Ectodermal cell (in vitro differentiated cells): Measurements from ENCODE around the gene KCND2.
"Not testable (repeated sequence)": the region's sequence is repeated elsewhere in the genome, so short reads cannot be mapped to it uniquely, and the experiment has no call there.

Experiments
- H3K27ac ChIP-seq: 2 replicates; pipeline ENCODE4 v1.7.0; 2013; ENCODE audit warnings: mild to moderate bottlenecking, low read depth, low read length; ENCODE audit not compliant: insufficient read depth, poor library complexity, severe bottlenecking
- H3K27me3 ChIP-seq: 2 replicates; pipeline ENCODE4 v1.7.0; 2013; ENCODE audit warnings: mild to moderate bottlenecking, low read length; ENCODE audit not compliant: insufficient read depth, control insufficient read depth, poor library complexity, severe bottlenecking
- H3K36me3 ChIP-seq: one replicate; pipeline ENCODE4 v1.7.0; 2013; ENCODE audit warnings: low read length; ENCODE audit not compliant: control insufficient read depth, insufficient read depth
- H3K4me1 ChIP-seq: one replicate; pipeline ENCODE4 v1.7.0; 2013; ENCODE audit warnings: low read length; ENCODE audit not compliant: control insufficient read depth, insufficient read depth
- H3K4me3 ChIP-seq: 2 replicates; pipeline ENCODE4 v1.7.0; 2013; ENCODE audit warnings: low read depth, low read length, control low read depth; ENCODE audit not compliant: insufficient read depth
- H3K9me3 ChIP-seq: 2 replicates; pipeline ENCODE4 v1.7.0; 2013; ENCODE audit warnings: mild to moderate bottlenecking, low read length, moderate library complexity; ENCODE audit not compliant: control insufficient read depth
- WGBS, 2 experiments: methylation state at CpG; one replicate each; pipeline ENCODE4 v1.1.7; 2013; ENCODE audit warnings: missing lambda C conversion rate in 2 of 2; 5-methylcytosine and 5-hydroxymethylcytosine counted together

Gene KCND2

DNA sequence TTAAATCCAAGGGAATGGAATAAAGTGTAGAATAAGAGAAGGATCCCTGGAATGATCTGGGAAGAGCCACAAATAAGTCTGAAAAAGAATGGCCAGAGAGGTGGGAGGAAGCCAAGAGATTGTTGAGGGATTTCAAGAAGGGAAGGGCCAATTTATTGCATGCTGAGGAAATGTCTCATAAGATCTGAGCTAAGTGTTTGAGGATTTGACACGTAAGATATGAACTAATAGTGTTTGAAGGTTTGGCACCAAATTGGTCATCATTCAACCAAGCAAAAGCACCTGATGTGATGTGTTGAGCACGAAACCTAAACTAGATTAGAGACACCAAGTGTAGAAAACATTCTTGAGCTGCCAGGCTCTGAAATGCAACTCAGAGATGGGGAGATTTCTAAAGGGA lies 487.1 kb downstream of the KCND2 start:
- Histone ChIP-seq H3K27me3 (no peaks in the 10 kb centered on the region), H3K27ac (no peak overlapping the region), H3K4me1 (no peaks in the 10 kb centered on the region), H3K4me3 (no peak overlapping the region), H3K9me3 (no peaks in the 10 kb centered on the region), H3K36me3 (no peaks in the 10 kb centered on the region)
- 95 to 100% methylated on average over 2 of the region's 2 CpGs for WGBS, 2 experiments

DNA sequence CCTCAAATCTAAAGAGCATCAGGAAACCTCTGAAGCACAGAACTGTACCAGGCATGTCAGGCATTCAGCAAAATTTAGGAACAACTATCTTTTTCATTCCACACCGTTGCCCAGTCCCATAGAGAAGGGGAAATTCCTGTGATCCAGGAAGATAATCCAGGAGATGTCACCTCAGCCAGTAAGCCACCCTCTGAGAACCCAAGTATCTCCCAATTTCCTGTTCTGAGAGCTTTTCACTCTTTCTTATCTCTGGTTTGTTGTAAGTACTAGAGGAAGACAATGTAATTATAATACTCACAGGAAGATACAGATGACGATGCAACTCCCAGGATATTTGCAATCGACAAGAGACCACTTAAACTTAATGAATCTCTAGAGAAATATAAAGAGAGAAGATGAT lies 487.9 kb downstream of the KCND2 start:
- no peaks in the 10 kb centered on the region for H3K36me3 ChIP-seq
- WGBS, 2 experiments: 87 to 89% methylated on average over 3 of the region's 3 CpGs
- H3K4me1 ChIP-seq: no peaks in the 10 kb centered on the region
- H3K27ac ChIP-seq: no peak overlapping the region
- H3K9me3 ChIP-seq: no peaks in the 10 kb centered on the region
- no peak overlapping the region for H3K4me3 ChIP-seq
- H3K27me3 ChIP-seq: no peaks in the 10 kb centered on the region

DNA sequence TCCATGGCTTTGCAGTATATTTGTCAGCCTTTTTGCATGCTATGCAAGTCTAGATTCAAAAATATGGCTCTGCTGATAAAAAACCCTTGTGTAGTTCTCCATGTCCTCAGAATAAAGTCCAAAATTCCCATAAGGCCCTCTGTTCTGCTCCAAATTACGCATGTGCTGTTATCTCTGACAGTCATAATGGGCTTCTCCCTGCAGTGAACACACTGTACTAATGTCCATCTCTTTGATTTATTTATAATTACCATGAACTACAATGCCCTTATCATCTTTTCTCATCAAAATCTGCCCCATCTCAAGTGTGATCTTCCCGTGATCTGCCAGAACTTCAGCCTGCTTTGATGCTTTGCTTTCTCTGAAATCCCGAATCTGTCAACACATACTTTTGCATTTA lies 497.2 kb downstream of the KCND2 start:
- Histone ChIP-seq H3K9me3 (no peaks in the 10 kb centered on the region), H3K4me1 (no peaks in the 10 kb centered on the region), H3K36me3 (no peaks in the 10 kb centered on the region), H3K27ac (no peak overlapping the region), H3K27me3 (no peaks in the 10 kb centered on the region), H3K4me3 (no peak overlapping the region)
- WGBS, 2 experiments: 93 to 96% methylated on average over 3 of the region's 3 CpGs

DNA sequence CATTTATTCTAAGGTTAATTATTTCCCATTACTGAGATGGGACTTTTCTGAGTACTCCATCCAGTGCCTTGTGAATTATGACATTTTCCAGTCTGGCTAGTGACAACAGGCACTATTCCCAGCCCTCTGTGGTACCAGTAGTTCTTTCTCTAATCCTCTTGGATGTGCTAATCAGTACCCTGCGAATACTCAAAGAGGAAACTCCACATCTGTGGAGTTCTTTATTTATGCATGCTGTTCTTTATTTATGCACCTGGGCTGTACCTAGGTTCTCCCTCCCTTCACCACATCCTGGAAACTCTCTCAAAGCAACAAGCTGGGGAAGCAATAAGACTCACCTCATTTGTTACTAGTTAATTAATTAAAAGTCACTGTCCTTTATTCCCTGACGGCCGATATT lies 501.5 kb downstream of the KCND2 start:
- H3K4me3 ChIP-seq: no peak overlapping the region
- no peaks in the 10 kb centered on the region for H3K27me3 ChIP-seq
- H3K27ac ChIP-seq: no peak overlapping the region
- no peaks in the 10 kb centered on the region for H3K36me3 ChIP-seq
- WGBS, 2 experiments: 42 to 46% methylated on average over 3 of the region's 3 CpGs
- H3K4me1 ChIP-seq: no peaks in the 10 kb centered on the region
- no peaks in the 10 kb centered on the region for H3K9me3 ChIP-seq

DNA sequence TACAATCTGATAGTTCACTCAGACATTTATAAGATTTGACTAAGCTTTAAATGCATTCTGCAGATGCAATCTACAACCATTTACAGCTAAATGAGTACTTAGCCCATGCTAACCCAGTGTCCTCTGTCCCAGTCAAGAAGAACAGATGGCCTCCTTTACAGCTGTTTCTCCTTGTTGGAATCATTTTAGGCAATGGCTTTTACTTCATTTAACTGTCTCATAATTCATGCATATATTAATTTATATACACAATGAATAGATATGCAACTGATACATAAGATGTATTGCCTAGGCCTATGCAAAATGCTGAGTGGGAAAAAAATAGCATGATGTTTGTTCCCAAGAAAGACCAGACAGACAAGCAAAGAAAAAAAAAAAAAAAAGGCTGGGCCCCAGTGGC lies 502.8 kb downstream of the KCND2 start:
- no peaks in the 10 kb centered on the region for H3K4me1 ChIP-seq
- H3K9me3 ChIP-seq: no peaks in the 10 kb centered on the region
- no peaks in the 10 kb centered on the region for H3K36me3 ChIP-seq
- no peak overlapping the region for H3K27ac ChIP-seq
- H3K27me3 ChIP-seq: no peaks in the 10 kb centered on the region
- no peak overlapping the region for H3K4me3 ChIP-seq

DNA sequence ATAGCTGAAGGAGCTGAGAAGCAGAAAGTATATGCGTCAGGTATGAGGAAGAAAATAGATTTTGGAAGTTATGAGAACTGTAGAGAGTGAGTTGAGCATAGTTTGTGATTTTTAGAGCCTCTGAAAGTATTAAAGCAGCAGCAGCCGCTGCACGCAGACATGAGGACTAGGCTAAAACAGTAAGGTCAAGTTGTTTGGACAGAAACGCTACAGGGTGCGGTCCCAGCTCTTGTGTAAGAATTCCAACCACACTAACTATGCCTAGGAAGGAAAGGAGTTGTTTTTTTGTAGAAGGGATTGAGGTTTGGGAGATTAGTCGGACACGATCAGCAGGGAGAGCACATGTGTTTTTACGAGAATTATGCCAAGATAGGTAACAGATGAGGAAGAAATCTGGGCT lies 506.1 kb downstream of the KCND2 start:
- not testable (repeated sequence) for H3K36me3 ChIP-seq, H3K27ac ChIP-seq, H3K4me3 ChIP-seq, H3K4me1 ChIP-seq, H3K9me3 ChIP-seq, H3K27me3 ChIP-seq
- WGBS, 2 experiments: 96 to 97% methylated on average over 8 of the region's 8 CpGs

DNA sequence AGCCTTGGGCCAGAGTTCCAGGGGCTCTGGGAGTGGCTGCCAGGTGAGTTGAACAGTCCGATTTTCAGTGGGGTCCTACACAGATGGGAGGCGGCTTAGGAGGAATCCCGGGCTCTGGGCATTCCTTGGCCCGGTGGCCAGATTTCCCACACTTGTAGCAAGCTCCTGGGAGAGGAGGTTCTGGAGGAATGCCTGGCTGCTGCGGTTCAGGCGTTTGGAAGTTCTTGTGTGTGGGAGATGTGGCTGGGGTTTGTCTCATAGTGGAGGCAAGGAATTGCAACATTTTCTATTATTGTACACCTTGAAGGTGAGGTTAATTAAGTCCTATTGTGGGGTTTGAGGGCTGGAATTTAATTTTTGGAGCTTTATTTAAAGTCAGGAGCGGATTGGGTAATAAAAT lies 507.5 kb downstream of the KCND2 start:
- not testable (repeated sequence) for H3K9me3 ChIP-seq, H3K27ac ChIP-seq, H3K4me3 ChIP-seq, H3K36me3 ChIP-seq, H3K4me1 ChIP-seq, H3K27me3 ChIP-seq
- WGBS, 2 experiments: 93 to 95% methylated on average over 7 of the region's 7 CpGs

DNA sequence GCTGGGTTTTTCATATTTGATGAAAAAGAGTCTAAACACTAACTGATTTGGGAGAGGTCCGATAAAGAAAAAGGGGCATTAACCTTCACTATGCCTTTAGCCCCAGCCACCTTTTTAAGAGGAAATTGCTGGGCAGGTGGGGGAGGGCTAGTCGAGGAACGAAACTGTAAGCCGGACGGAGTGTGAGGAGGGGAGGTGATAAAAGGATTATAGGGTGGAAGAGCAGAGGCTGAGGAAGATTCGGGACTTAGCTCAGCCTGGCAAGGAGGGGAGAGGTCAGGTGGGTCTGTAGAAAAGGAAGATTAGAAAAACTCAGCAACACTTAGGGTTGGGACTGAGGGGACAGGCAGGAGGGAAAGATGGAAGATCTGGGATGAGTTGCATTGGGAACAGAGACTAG lies 508.0 kb downstream of the KCND2 start:
- H3K4me1 ChIP-seq: peaks cover 6% of the 10 kb centered on the region
- H3K27ac ChIP-seq: no peak overlapping the region
- no peaks in the 10 kb centered on the region for H3K36me3 ChIP-seq
- H3K9me3 ChIP-seq: no peaks in the 10 kb centered on the region
- no peak overlapping the region for H3K4me3 ChIP-seq
- H3K27me3 ChIP-seq: no peaks in the 10 kb centered on the region
- WGBS, 2 experiments: 90 to 94% methylated on average over 6 of the region's 6 CpGs

DNA sequence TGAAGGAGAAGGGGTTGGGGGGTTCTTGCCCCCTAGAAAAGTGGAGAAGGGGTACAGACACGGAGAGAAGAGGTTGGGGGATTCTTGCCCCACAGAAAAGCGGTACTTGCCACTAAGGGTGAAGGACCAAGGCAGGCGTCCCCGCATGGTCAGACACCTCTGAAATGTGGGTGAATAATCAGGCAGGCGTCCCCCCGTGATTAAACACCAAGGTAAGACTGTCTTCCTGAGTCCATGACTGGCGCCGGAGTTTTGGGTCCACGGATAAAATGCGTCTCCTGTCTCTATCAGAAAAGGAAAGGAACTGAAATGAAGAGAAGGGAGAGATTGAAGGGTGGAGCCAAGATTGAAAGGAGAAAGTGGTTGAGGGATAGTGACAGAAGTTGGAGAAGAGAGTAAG lies 508.9 kb downstream of the KCND2 start:
- 96% methylated on average over 10 of the region's 10 CpGs for WGBS, 2 experiments
- H3K36me3 ChIP-seq, H3K27me3 ChIP-seq, H3K9me3 ChIP-seq, H3K27ac ChIP-seq, H3K4me3 ChIP-seq, H3K4me1 ChIP-seq: not testable (repeated sequence)

DNA sequence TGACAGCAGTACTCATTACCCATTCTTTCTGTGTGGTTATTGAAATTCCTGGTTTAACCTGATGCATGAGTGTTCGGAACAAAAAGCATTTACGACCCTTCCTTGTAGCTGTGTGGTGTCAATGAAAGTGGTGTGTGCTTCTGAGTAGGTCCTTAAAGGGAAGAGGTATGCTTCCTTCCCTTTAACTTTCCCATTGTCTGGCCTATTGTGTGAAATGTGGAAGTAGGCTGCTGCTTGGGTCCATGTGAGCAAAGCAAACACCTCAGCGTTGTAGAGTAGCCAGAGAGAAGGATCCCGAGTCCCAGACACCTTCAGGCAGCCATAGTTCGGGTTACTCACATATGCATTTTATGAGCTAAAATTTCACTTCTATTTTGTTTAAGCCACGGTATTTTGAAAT lies 510.3 kb downstream of the KCND2 start:
- H3K4me3 ChIP-seq: no peak overlapping the region
- H3K27me3 ChIP-seq: no peaks in the 10 kb centered on the region
- H3K9me3 ChIP-seq: no peaks in the 10 kb centered on the region
- no peak overlapping the region for H3K27ac ChIP-seq
- no peaks in the 10 kb centered on the region for H3K36me3 ChIP-seq
- WGBS, 2 experiments: 91 to 95% methylated on average over 6 of the region's 6 CpGs
- H3K4me1 ChIP-seq: peaks cover 6% of the 10 kb centered on the region

DNA sequence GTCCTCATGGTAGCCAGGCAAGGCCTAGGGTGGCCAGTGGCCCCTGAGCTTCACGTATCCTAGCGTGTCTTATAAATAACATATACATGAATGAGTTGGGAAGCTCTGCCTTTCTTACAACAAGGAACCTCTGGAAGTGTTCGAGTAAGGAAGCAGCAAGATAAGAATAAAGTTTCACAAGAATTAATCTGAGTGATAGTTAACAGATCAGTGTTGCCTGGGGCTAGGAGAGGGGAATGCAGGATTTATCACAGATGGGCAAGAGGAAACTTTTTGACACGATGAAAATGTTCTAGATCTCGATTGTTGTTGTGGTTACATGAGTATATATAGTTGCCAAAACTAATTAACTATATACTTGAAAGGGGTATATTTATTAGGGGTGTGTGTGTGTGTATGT lies 510.7 kb downstream of the KCND2 start:
- Histone ChIP-seq H3K4me1 (peaks cover 6% of the 10 kb centered on the region), H3K27ac (no peak overlapping the region), H3K36me3 (no peaks in the 10 kb centered on the region), H3K4me3 (no peak overlapping the region), H3K27me3 (no peaks in the 10 kb centered on the region), H3K9me3 (no peaks in the 10 kb centered on the region)
- WGBS, 2 experiments: 97 to 100% methylated on average over 4 to 5 of the region's 5 CpGs
